ENCODE results near the gene SPACA6.

The SPACA6 gene

DNA sequence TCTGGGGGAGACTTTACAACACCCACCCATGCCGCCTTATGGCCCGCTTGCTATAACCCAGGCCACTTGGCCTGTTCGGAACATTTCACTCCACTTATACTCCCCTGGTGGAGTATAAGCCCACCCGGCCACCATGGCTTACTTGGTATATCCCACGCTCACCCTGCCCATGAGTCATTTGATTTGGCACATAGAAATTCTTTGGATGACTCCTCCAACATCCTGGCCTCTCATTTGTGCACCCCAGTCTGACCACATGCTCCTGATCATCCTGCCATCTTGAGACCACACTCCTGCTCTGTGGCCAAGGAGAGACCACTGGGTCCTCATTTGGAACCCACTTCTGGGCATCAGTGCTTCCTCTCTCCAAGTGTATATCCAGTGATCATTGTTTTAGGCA, 5.2 kb downstream of the SPACA6 start:
- H3K4me3 ChIP-seq (replicated peaks; ENCODE audit: low read depth, low read length): no peak overlapping the region
- no peak for DNase-seq (ENCODE audit: extremely low read depth, low read depth)
- TF ChIP-seq, protein P1, sequence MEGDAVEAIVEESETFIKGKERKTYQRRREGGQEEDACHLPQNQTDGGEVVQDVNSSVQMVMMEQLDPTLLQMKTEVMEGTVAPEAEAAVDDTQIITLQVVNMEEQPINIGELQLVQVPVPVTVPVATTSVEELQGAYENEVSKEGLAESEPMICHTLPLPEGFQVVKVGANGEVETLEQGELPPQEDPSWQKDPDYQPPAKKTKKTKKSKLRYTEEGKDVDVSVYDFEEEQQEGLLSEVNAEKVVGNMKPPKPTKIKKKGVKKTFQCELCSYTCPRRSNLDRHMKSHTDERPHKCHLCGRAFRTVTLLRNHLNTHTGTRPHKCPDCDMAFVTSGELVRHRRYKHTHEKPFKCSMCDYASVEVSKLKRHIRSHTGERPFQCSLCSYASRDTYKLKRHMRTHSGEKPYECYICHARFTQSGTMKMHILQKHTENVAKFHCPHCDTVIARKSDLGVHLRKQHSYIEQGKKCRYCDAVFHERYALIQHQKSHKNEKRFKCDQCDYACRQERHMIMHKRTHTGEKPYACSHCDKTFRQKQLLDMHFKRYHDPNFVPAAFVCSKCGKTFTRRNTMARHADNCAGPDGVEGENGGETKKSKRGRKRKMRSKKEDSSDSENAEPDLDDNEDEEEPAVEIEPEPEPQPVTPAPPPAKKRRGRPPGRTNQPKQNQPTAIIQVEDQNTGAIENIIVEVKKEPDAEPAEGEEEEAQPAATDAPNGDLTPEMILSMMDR (IDR thresholded peaks at IDR 0.05; ENCODE audit: low read depth, low read length, missing control alignments): no peak

DNA sequence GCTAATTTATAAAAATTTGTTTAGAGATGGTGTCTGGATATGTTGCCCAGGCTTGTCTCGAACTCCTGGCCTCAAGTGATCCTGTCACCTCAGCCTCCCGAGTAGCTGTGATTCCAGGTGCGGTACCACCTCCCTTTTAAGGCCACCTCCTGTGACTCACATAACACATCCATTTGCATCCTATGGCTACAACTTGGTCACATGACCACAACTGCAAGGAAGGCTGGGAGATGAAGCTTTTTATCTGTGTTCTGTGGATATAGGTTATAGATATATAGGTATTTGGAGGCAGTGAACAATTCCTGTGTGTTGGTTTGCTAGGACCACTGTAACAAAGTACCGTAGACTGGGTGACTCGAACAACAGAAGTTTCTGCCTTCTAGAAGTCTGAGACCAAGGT, 6.0 kb downstream of the SPACA6 start:
- H3K4me3 ChIP-seq (replicated peaks; ENCODE audit: low read depth, low read length): no peak overlapping the region
- no peak for DNase-seq (ENCODE audit: extremely low read depth, low read depth)
- TF ChIP-seq, protein P1 (IDR thresholded peaks at IDR 0.05; ENCODE audit: low read depth, low read length, missing control alignments): no peak

DNA sequence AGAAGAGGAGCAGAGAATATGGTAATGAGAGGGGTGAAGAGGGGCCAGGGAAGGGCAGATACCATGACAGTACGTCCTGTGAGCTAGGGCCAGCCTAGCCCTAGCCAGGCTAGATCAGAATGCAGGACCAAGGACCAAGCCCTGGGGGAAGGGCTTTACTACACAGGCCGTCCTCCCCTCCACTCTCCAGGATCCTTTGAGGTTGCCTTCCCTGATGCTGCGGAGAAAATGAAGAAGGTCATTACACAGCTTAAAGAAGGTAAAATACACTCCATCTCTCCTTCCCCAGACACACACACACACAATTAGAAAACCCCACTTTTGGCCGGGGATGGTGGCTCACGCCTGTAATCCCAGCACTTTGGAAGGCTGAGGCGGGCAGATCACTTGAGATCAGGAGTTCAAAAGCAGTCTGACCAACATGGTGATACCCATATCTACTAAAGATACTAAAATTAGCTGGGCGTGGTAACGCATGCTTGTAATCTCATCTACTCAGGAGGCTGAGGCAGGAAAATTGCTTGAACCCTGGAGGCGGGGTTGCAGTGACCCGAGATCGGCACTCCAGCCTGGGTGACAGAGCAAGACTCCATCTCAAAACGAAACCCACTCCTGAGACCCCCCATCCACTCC, 8.5 kb downstream of the SPACA6 start:
- TF ChIP-seq, protein P1 (IDR thresholded peaks at IDR 0.05; ENCODE audit: low read depth, low read length, missing control alignments): no peak
- no peak overlapping the region for H3K4me3 ChIP-seq (replicated peaks; ENCODE audit: low read depth, low read length)

DNA sequence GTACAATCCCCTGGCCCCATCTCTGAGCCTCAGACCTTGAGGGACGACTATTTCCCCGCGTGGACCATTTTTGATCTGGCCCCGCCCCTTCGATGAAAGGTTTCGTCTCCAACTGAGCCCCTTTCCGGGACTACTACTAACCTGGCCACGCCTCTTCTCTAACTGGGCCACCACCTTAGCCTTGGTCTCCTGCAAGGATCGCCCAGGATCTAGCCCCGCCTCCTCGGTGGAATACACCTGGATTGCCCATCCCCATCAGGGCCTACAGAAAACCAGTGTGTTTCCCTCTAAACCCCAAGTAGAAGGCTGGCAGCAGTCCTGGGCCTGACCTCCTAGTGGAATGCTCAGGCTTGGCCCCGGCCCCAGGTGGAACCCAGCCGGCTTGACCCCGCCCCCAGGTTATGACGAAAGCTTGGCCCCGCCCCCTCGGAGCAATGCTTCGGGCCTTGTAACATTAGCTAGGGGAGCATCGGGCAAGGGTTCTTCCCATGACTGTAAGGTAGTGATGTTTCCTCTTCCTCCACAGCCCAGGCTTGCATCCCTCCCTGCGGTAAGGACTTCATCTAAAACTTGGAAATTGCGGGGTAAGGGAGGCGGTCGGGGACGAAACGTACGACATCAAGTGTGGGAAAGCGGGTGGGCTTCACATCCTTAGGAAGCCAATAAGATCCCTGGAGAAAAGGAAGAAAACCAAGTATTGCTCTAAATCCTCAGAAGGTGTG, 9.1 kb downstream of the SPACA6 start:
- DNase-seq (ENCODE audit: extremely low read depth, low read depth): no peak
- TF ChIP-seq, protein P1 (IDR thresholded peaks at IDR 0.05; ENCODE audit: low read depth, low read length, missing control alignments): no peak
- H3K4me3 ChIP-seq (replicated peaks; ENCODE audit: low read depth, low read length): no peak overlapping the region

More for the DNA sequence above, 8.5 kb downstream of the SPACA6 start:
- DNase-seq (ENCODE audit: extremely low read depth, low read depth): no peak

DNA sequence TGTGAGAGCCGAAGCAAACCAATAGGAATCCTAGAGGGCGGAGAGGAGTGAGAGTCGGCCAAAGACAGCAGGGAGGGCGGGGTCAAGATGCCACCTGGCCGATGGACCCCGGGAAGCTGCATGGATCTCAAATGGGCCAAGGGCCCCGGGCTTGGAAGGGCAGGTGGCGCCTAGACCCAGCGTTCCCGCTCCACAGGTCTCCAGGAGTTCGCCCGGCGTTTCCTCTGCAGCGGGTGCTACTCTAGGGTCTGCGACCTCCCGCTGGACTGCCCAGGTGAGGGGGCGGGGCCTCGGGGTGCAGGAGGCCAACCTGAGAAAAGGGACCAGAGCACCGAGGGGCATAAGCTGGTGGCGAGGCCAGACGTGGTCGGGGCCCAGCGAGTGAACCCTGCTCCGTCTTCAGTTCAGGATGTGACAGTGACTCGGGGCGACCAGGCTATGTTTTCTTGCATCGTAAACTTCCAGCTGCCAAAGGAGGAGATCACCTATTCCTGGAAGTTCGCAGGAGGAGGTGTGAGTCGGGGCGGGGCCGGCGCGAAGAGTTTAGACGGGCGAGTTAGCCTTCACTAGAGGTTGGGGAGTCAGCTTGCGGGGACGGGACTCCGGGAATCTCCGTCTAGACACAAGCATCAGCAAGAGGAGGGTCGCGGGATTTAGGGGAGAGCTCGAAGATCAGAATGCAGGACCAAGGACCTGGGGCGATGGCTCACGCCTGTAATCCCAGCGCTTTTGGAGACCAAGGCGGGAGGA, 9.9 kb downstream of the SPACA6 start:
- no peak overlapping the region for H3K4me3 ChIP-seq (replicated peaks; ENCODE audit: low read depth, low read length)
- TF ChIP-seq, protein P1 (IDR thresholded peaks at IDR 0.05; ENCODE audit: low read depth, low read length, missing control alignments): no peak
- no peak for DNase-seq (ENCODE audit: extremely low read depth, low read depth)

DNA sequence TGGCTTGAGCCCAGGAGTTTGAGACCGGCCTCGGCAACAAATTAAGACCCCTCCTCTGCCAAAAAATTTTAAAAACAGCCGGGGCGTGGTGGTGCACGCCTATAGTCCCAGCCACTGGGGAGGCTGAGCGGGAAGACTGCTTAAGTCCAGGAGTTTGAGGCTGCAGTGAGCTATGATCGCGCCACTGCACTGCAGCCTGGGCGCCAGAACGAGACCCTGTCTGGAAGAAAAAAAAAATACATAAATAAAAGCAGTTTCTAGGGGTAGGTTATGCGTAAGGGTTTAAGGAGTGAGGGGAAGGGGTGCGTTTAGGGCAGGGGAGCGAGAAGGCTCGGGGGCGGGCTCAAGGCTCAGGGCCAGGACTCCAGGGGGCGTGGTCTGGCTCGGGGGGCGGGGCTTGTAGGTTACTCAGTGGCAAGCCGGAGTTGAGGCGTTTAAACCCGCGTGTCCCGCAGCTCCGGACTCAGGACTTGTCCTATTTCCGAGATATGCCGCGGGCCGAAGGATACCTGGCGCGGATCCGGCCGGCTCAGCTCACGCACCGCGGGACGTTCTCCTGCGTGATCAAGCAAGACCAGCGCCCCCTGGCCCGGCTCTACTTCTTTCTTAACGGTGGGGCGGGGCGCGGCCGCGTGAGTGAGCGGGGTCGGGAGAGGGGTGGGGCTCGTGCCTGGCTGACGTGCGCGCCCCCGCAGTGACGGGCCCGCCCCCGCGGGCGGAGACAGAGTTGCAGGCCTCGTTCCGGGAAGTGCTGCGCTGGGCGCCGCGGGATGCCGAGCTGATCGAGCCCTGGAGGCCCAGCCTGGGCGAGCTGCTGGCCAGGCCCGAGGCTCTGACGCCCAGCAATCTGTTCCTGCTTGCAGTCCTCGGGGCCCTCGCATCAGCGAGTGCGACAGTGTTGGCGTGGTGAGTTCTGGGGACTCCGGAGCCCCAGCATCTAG, 10.7 kb downstream of the SPACA6 start:
- H3K4me3 ChIP-seq (replicated peaks; ENCODE audit: low read depth, low read length): peak overlapping the region; percentile 64
- TF ChIP-seq, protein P1 (IDR thresholded peaks at IDR 0.05; ENCODE audit: low read depth, low read length, missing control alignments): peak; percentile 47
- no peak for DNase-seq (ENCODE audit: extremely low read depth, low read depth)
